HS-27A (cell line): ENCODE measurements around the gene SLC12A5.
"Not testable (repeated sequence)": the region's sequence is repeated elsewhere in the genome, so short reads cannot be mapped to it uniquely, and the experiment has no call there.

Experiments
- DNase-seq: peaks from one replicate; pipeline ENCODE4 v3.0.0-alpha.2; 2012; ENCODE audit warnings: low read depth, missing footprints

The SLC12A5 gene

GRCh38 chr20:46081074-46081473, 52.1 kb downstream of the SLC12A5 start:
- DNase-seq, result no peak

- DNase-seq, result no peak
Observed at GRCh38 chr20:46083101-46083500, 54.1 kb downstream of the SLC12A5 start.

GRCh38 chr20:46083531-46084061, 54.6 kb downstream of the SLC12A5 start:
- DNase-seq, result no peak

- no peak for DNase-seq
Observed at GRCh38 chr20:46084805-46085178, 55.8 kb downstream of the SLC12A5 start.

GRCh38 chr20:46085179-46085851, 56.3 kb downstream of the SLC12A5 start:
- DNase-seq, result no peak

- no peak for DNase-seq
Observed at GRCh38 chr20:46087161-46087560, 58.1 kb downstream of the SLC12A5 start.

- DNase-seq, result no peak
Observed at GRCh38 chr20:46088409-46089166, 59.6 kb downstream of the SLC12A5 start.

- no peak for DNase-seq
Observed at GRCh38 chr20:46089167-46089416, 60.1 kb downstream of the SLC12A5 start.

GRCh38 chr20:46089417-46090388, 60.7 kb downstream of the SLC12A5 start, which contains the start of gene NCOA5:
TSS of gene NCOA5 (minus strand) at chr20:46089962. CDS start at chr20:46079424, 10,538 bp downstream.
- peak; percentile 77 for DNase-seq

GRCh38 chr20:46091622-46092535, 62.9 kb downstream of the SLC12A5 start:
- DNase-seq, result not testable (repeated sequence)

GRCh38 chr20:46093531-46093930, 64.5 kb downstream of the SLC12A5 start:
- no peak for DNase-seq

GRCh38 chr20:46099491-46100287, 70.7 kb downstream of the SLC12A5 start:
- no peak for DNase-seq

GRCh38 chr20:46100444-46100843, 71.4 kb downstream of the SLC12A5 start:
- not testable (repeated sequence) for DNase-seq

GRCh38 chr20:46100988-46101387, 72.0 kb downstream of the SLC12A5 start:
- DNase-seq, result no peak

GRCh38 chr20:46101957-46102356, 72.9 kb downstream of the SLC12A5 start:
- DNase-seq, result no peak

- DNase-seq, result no peak
Observed at GRCh38 chr20:46102940-46103339, 73.9 kb downstream of the SLC12A5 start.

GRCh38 chr20:46104262-46104661, 75.2 kb downstream of the SLC12A5 start:
- DNase-seq, result no peak

- no peak for DNase-seq
Observed at GRCh38 chr20:46107061-46107460, 78.0 kb downstream of the SLC12A5 start.

- no peak for DNase-seq
Observed at GRCh38 chr20:46108435-46108841, 79.4 kb downstream of the SLC12A5 start.

GRCh38 chr20:46108976-46109375, 80.0 kb downstream of the SLC12A5 start:
- no peak for DNase-seq
